ENCODE results near the gene SNX20.

The SNX20 gene

DNA sequence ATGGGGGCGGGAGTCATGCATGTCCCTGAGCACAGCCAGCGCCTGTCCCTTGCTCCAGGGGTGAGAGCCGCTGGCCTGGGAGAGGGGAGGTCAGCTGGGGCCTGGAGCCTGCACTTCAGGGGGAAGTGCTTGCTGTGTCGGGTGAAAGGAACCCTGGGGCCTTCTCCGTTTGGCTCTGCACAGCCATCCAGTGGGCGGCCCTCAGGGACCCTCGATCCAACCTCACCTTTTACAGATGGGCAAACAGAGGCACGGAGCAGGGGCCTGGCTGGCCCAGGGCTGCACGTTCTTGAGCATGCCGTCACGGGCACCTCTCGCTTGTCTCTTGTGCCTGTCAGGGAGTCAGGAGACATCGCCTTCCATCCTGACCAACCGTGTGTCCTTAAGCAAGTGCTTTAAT lies 1.8 kb downstream of the SNX20 start:
- DNase-seq = no peak

DNA sequence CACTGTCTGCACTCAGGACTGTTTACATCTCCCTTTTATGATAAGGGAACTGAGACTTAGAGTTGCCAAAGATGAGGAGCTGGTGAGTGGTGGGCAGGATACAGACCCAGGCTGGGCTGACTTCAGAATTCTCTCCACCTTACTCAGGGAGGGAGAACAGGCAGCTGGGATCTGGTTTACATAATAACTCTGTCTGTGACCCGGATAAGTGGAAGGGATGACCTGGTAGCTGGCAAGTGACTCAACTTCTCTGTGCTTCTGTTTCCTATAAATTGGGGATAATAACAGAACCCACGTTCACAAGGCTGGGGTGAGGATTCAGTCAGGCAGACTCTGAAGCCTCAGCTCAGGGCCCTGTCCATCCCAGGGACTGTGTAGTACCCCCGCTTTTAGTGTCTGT lies 2.6 kb downstream of the SNX20 start:
- DNase-seq = no peak

DNA sequence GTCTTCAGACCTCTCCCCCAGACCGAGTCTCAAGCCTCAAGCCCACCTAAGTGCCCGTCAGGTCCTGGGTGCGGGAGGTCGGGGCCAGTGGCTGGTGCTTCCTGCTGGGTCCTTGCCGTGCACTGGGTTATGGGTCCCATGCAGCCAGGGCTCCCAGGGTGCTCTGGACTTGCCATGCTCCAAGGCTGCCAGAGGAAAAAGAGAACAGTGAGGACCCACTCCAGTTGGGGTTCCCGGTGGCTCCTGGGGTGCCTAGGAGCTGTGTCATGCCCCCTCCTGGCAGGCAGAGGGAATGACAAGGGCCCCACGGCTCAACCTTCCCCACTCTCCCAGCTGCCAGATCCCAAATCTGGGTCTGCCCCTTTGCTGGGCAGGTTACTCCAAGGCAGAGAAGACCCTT lies 3.8 kb downstream of the SNX20 start:
- DNase-seq = no peak

DNA sequence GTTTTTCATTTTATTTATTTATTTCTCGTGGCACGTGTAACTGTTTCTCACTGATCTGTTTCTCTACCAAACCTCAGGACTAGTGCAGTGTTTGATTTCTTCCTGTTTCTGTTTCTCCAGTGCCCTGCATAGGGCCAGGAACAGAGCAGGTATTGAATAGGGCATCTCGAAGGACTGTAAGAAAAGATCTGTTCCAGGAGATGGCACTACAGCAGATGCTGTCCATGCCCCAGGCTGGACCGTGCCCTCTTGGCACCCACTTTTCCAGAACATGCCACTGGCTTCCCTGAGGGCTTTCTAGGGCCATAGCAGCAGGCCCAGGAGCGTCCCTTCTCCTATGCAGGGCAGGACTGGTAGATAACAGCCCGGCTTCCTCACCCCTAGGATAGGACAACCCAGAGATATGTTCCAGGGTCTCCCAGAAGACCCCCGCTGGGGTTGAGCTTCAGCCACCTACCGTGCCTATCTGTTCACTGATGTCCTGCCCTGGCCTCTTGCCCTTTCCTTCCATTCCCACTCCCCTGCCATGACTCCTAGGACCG lies 4.4 kb downstream of the SNX20 start:
- DNase-seq = no peak

DNA sequence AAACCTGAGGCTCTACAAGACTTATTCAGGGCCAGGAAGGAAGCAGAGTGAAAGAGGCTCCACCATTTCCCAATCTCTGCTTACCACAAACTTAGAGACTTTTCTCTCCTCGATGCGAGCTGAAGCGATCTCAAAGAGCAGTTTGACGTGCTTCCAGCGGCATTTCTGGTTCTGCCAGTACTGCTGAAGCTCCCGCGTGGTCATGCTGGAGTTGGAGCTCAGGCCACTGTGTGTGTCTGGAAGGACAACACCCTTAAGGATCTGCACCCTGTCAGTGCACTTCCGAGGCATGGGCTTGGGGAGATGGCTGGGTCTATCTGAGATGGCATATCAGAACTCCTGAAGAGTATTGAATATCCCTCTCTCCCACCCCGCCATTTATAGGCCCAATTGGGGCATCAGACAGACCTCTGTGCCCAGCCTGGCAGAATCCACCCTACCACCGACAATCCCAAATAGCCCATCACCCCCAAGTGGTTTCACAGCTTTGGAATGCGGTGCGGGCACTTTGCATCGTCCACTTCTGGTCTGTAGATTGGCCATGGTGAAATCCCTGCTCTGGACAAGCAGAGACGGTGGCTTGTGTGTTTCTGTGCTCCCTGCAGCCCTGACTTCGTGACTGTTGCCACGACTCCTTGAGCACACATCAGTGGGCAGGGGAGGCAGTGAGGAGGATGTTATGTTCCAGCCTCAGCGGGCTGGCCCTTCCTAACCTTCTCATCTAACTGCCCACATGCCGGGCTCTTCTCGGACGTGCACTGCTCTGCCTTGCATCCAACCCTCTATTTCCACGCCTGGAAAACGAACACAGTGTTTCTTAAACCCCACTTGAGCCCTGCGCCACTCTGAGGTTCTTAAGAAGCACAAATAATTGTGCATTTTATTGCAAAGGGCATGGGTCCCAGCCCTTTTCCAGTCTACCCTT lies 5.2 kb downstream of the SNX20 start:
- DNase-seq = no peak

DNA sequence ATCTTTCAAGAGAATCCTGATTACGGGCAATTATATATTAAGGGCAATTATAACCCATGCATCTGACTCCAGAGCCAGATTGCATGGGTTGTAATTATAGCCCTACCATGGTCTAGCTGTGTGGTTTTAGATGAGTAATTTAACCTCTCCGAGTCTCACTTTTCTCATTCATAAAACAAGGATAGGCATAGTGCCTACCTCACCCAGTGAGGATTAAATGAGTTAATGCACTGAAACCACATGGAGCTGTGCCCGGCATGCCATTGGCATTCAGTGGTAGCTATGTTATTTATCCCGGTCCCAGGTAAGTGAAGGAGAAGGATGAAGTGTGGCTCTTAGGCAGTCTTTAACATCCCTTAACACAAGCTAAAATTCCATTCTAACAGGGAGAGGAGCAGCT lies 6.3 kb downstream of the SNX20 start:
- no peak for DNase-seq

DNA sequence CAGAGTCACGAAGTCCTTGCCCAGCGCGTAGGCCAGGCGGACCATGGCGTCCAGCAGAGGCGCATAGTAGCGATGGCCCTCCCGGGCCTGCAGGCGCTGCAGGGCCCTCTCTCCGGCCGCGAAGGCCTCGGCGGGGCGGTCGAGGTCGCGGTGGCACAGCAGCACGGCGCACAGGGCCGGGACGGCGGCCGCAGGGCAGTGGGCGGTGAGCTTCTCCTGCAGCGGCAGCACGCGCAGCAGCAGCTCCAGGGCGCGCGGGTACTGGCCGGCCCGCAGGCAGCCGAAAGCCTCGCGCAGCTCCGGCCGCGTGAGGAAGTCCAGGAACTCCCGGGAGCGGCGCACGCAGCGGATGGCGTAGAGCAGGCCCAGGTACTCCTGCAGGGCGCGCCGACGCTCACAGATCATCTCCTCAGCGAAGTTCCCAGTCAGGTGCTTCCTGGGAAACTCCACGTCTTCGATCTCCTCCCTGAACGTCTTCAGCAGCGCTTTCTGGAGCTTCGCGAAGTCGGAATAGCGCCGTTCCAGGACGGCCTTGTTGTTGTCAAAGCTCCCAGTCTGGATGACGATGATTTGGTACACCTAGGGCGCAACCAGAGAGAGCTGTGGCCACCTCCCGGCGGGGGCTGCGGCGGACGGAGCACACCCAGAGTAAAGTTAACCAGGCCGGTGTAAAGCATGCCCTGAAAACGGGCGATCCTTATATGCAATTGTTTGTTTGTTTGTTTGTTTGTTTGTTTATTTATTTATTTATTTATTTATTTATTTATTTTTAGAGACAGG lies 7.4 kb downstream of the SNX20 start:
- no peak for DNase-seq

DNA sequence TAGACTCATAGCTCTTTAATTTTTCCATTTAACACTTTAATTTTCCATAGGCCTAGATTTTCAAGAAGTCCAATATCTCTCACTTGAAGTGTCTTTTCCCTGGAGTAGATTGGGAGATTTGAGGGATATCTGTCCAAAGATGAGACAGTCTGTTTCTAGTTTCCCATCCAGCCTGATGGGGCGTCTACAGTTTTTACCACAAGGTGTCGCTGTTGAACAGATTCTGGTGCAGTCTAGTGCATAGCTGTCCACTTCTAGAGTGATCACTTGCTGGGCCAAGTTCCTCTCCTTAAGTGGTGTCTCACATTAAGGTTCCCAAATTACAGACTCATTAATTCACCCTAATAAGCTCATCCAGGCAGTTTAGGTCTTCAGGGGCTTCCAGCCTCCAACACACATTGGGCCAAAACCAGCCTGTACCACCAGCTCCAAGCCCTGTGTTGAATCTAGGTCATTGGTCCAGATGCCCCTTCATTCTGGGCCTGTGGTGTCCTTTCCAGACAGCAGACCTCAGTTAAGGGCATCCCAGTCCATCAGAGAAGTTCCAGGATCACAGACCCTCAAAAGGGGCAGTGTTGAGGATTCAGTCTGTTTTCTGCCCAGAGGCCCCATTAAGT lies 9.4 kb downstream of the SNX20 start:
- DNase-seq = peak; percentile 8

DNA sequence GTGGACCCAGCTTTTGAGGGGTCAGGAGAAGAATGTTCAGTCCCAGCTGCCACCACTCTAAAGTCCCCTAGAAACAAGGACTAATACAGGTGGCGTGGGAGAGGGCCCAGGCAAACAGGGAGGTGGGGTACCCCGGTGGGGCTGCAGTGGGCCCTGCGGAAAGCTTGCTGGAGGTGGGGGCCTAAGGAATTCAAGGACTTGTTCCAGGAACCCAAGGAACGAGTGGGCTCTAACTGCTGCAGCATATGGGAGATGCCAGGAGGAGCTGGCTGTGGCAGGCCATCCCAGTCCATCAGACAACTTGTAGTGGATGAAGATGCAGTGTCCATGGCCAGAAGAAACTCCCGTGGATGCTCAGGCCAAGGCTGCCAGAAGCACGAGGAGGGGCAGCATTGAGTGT lies 10.6 kb downstream of the SNX20 start:
- no peak for DNase-seq

DNA sequence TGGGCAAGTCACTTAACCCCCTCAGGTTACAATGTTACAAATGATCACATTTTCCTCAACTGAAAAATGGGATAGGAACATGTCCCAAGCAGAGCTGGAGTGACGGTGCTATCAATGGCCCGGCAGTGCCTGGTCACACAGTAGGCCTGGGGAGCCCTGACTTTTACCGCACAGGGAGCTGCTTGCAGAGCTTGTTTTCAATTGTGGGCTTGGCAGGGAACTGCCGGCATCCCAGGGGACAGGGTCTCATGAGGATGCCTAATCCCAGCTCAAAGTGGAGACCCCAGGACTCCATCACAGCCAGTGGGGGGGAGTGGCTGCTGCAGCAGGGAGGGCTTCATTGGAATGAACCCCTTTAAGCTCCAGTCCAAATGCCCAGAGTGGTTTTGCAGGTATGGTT lies 11.4 kb downstream of the SNX20 start:
- no peak for DNase-seq

DNA sequence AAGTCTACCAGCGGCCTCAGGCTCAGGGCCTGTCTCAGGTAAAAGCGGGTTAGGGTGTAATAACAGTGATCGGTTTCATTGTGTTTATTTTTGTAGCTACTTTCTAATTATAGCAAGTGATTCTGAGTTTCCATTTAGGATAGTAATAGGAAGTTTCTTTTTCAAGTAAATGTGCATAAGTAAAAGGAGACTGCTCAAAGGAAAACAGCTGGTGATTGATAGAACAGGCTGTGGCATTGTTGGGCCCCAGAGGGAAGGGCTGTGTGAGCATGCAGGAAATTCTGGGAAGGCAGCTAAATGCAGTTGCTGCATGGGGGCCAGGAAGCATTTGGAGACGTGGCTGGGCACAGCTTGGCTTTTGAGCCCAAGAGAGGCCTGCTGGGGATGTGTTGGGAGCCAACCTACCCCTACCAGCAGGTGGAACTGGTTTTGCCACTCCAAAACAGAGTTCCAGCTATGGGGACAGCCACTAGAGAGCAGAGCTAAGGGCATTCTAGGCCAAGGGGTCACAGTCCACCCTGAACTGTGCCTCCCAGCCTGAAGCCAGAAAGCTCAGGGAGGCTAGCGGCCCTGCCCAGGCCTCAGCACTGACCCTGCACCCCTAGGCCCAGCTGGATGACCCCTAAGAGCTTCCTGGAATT lies 12.6 kb downstream of the SNX20 start:
- no peak for DNase-seq

DNA sequence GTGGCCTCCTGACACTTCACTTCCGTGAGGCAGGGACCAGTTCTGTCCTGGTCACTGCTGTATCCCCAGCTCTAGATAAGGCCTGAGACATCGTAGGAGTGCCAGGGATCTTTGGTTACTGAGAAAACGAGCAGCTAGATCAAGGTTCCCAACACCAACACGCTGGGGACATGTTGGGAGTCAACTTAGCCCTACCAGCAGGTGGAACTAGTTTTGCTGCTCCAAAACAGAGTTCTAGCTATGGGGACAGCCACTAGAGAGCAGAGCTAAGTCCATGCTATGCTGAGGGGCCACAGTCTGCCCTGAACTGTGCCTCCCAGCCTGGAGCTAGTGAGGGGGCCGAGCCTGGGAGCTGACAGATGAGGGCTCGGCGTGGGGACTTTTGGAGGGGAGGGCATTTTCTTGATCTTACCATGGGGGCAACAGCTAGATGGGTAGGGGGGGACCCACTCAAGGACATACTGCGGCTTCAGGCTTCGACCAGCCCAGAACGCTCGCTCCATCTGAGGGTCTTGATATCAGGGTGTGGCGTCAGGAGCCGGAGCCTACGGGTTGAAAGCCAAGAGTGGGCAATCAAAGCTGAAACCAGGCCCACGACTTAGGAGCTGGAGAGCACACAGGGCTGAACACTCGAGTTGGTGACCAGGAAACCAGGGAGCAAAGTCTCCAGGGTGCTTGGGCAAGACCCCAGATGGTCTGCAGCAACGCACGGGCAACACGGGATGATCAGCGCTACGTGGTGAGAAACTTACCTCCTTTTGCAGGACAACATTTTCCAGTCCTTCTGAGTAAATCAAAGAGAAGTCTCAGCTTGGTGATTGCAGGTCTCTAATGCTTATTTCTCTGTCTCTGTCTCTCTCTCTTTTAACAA lies 13.4 kb downstream of the SNX20 start:
- no peak for DNase-seq

DNA sequence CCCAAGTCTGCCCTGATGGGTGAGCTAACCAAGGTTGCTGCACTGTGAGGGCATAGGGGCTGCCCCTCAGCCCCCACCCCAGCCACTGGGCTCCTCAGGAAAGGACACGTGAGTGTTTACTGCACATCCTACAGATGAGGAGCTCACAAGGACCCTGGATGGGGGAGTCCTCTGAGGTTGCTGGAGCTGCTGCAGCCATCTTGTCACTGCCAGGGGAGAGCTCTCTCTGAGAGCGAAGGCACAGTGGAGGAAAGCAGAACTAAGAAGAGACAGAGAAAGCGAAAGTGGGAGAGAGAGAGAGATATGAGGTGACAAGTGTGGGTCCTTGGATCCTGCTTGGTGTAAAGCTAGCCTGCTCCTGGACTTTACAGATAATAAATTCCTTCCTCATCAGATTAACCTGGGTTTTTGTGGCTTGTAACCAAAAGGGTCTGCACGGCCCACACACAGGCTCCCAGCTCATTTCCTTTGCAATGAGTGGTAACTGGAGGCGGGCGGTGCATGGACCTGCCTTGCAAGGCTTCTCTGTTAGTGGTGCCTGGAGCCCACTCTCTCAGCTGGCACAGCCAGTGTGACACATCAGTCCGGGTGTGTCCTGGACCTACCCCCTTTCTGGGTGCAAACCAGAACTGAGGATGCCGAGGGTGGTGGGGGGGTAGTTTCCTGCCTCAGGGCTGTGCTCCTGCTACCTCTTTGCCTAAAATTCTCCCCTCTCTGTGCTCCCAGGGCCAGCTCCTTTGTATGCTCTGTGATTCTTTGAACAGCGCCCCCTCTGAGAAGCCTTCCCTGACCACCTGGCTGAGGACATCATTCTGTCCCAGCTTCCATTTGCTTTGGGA lies 14.2 kb downstream of the SNX20 start:
- no peak for DNase-seq

DNA sequence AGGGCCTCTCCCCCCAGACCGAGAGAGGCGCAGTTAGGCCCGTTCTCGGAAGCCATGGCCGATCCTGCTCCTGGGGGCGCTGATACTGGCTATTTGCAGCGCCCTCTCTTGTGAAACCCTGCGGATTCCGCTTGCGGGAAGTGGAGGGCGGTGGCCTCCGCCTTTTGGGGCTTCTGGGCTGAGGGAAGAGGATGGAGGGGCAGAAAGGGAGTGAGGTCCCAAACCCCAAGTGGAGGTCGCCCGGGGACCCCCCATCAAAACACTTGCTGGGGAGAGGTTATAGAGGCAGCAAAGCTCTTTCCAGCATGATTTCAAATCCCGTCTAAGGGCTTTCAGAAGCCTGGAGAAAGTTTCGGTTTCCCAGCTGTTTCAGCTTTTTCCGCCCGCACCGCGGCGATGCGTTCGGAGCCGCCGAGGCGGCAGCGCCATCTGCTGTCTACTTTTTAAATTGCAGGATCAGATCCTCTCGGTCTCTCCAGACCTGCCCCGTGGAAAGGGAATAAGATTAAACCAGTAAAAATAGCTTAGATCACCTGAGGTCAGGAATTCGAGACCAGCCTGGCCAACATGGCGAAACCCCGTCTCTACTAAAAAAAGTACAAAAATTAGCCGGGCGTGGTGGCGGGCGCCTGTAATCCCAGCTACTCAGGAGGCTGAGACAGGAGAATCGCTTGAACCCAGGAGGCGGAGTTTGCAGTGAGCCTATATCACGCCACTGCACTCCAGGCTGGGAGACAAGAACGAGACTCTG lies 15.8 kb downstream of the SNX20 start:
- peak; percentile 55 for DNase-seq

DNA sequence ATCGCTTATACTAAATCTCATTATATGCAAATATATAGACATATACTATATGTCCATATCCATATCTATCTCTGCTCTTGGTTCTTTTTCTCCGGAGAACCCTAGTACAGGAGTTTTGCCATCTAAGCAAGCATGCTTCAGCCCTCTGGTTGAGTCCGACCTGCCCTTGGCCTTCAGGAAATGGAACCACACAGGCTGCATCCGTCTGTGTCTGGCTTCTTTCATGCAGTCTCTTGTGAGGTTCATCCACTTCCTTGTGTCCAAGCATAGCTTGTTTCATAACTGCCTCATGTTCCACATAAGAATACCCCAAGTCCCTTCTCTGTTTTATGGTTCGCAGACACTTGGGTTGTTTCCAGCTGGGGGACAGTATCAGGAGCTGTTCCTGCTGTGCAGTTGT lies 16.8 kb downstream of the SNX20 start:
- DNase-seq = no peak

DNA sequence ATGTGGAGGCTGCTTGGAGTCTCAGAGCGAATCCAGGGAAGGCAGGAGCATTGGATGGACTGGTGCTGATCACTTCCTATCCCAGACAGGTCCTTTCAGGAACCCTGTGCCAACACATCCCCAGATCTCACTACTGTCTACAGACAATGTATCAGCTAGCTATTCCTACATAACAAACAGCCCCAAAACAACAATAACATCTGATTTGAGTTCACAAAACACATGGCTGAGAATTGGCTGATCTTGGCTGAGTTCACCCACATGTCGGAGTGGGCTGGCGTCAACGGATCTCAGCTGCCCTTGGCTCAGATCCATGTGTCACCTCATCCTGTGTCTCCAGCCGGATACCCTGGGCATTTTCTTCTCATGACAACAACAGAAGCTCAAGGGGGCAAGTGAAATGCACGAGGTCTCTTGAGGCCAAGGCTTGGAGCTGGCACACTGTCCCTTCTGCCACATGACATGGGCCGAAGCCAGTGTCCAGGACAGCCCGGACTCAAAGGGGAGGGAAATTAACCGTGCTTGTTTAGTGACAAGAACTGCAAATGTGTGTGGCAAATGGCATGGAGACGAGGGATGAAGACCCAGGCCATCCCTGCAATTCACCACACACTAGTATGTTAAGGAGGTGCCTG lies 18.7 kb downstream of the SNX20 start:
- no peak for DNase-seq

DNA sequence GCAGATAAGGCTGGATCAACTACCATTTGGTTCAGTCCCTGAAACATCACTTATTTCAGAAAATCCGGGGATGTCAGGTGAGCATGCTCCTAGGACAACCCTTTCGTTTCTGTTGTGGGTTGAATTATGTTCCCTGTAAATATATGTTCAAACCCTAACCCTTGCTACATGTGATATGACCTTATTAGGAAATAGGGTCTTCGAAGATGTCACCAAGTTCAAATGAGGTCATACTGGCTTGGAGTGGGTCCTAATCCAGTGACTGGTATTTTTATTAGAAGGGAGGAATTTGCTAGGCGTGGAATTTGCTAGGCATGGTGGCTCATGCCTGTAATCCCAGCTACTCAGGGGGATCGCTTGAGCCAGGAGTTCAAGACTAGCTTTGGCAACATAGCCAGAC lies 21.3 kb downstream of the SNX20 start:
- DNase-seq = no peak

DNA sequence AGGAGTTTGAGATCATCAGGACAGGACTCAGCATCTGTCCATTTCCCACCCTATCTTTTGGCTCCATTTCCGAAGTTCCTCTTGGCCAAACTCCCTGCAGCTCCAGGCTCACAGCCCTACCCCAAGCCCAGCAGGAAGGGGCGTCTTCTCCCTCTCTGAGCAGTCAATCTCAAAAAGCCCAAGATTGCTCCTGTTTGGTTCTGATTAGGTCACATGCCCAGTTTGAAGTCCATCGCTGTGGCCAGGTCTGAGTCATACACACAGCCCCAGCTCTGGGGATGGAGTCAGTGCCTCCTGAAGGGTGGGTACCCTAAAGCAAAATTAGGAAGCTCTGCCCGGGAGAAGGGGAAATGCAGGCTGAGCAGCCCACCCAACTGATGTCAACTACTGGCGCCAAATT lies 23.9 kb downstream of the SNX20 start:
- no peak for DNase-seq

DNA sequence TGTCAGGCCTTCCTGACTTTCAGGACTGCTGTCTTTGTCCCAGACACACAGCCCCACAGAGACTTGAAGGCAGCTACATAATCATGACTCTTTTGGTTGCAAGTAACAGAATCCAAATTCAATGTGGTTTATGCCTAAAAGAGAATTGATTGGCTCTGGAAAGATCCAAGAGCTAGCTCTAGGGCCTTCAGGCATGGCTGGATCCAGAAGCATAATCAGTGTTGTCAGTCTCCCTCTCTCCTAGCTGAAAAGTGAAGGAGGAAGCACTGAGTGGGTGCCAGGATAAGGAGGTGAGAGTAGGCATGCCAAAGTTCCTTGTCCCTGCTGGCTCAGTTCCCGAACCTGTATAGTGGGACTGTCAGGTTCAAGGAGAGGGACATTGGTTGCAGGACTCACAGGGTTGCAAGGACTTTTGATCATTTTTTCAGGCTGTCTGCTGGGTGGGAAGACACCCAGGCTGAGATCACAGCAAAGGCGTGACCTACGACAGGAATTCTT lies 25.5 kb downstream of the SNX20 start:
- no peak for DNase-seq
